T-helper 22 cell (primary cell): ENCODE measurements around the gene CIDEB.

Source experiments
- DNase-seq: peaks from one replicate; pipeline ENCODE4 v3.0.0-alpha.2; 2020; ENCODE audit warnings: low read depth

Gene CIDEB

GRCh38 chr14:24269910-24270536 lies 37.8 kb downstream of the CIDEB start:
- no peak for DNase-seq

- DNase-seq, result no peak
Measured at GRCh38 chr14:24269368-24269767, 38.4 kb downstream of the CIDEB start.

- DNase-seq, result no peak
Measured at GRCh38 chr14:24268225-24268624, 39.6 kb downstream of the CIDEB start.

- no peak for DNase-seq
Measured at GRCh38 chr14:24267516-24267915, 40.3 kb downstream of the CIDEB start.

- DNase-seq, result no peak
Measured at GRCh38 chr14:24266344-24267244, 41.2 kb downstream of the CIDEB start.

GRCh38 chr14:24264298-24264697 lies 43.5 kb downstream of the CIDEB start:
- DNase-seq, result no peak

GRCh38 chr14:24263848-24264247 lies 43.9 kb downstream of the CIDEB start:
- no peak for DNase-seq

GRCh38 chr14:24262821-24263733 lies 44.7 kb downstream of the CIDEB start, which contains the start of gene TGM1:
TSS of gene TGM1 (minus strand) at chr14:24263177. CDS start at chr14:24262352, 825 bp downstream.
- no peak for DNase-seq

GRCh38 chr14:24261969-24262327 lies 45.8 kb downstream of the CIDEB start:
- DNase-seq, result no peak

- no peak for DNase-seq
Measured at GRCh38 chr14:24261256-24261968, 46.4 kb downstream of the CIDEB start.

GRCh38 chr14:24260780-24261157 lies 47.0 kb downstream of the CIDEB start:
- DNase-seq, result no peak

GRCh38 chr14:24260026-24260779 lies 47.6 kb downstream of the CIDEB start:
- DNase-seq, result no peak

- DNase-seq, result no peak
Measured at GRCh38 chr14:24259282-24260025, 48.3 kb downstream of the CIDEB start.

- DNase-seq, result no peak
Measured at GRCh38 chr14:24258548-24259265, 49.1 kb downstream of the CIDEB start.

- DNase-seq, result no peak
Measured at GRCh38 chr14:24258119-24258518, 49.7 kb downstream of the CIDEB start.

GRCh38 chr14:24256960-24257359 lies 50.8 kb downstream of the CIDEB start:
- no peak for DNase-seq

GRCh38 chr14:24255931-24256711 lies 51.7 kb downstream of the CIDEB start:
- DNase-seq, result no peak

GRCh38 chr14:24255438-24255837 lies 52.3 kb downstream of the CIDEB start:
- no peak for DNase-seq
